ENCODE measurements around the gene FOXL1.

- TF ChIP-seq CTCF (IDR thresholded peaks at IDR 0.05; ENCODE audit: low read depth, low read length, poor library complexity, severe bottlenecking) (no peak), EZH2phosphoT487 (IDR thresholded peaks at IDR 0.05; ENCODE audit: borderline replicate concordance, low read length) (no peak)
These were observed 47.9 kb downstream of the FOXL1 start for GRCh38 chr16:86626284-86626683.
